GM18502 (cell line): ENCODE measurements around the gene HIBADH.
"Not testable (repeated sequence)": the region's sequence is repeated elsewhere in the genome, so short reads cannot be mapped to it uniquely, and the experiment has no call there.

Source experiments
- ATAC-seq: cut with Tn5 transposase; IDR thresholded peaks from one replicate; pipeline ENCODE4 v1.9.1; 2021; ENCODE audit warnings: mild to moderate bottlenecking; ENCODE audit not compliant: unreplicated experiment, poor library complexity

HIBADH gene

GRCh38 chr7:27639851-27640250 is 22.8 kb downstream of the HIBADH start:
- ATAC-seq, result no peak

DNA sequence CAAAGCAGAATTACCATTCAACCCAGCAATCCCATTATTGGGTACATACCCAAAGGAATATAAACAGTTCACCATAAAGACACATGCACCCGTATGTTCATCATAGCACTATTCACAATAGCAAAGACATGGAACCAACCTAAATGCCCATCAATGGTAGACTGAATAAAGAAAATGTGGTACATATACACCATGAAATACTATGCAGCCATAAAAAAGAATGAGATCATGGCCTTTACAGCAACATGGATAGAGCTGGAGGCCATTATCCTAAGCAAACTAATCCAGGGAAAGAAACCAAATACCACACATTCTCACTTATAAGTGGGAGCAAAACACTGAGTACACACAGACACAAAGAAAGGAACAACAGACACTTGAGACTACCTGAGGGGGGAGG is 23.6 kb downstream of the HIBADH start:
- not testable (repeated sequence) for ATAC-seq

GRCh38 chr7:27636326-27637006 is 26.2 kb downstream of the HIBADH start:
- ATAC-seq, result no peak

DNA sequence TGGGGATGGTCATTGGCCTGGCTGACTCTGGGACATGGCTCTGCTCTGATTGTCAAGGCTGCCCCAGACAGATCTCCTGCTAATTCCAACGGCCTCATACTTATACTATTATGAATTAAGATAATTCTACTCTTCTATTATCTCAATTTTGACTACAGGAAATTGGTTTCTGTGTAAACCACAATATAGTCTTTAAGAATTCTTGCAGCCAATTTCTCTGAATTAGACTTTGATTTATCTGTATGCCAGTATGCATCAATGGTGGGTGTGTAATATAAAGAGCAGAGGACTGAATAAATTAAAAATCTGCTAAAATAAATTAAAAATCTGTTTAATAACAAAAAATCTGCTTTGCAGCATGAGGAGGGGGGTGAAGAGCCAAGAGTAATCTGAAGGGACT is 27.0 kb downstream of the HIBADH start:
- ATAC-seq, result no peak

DNA sequence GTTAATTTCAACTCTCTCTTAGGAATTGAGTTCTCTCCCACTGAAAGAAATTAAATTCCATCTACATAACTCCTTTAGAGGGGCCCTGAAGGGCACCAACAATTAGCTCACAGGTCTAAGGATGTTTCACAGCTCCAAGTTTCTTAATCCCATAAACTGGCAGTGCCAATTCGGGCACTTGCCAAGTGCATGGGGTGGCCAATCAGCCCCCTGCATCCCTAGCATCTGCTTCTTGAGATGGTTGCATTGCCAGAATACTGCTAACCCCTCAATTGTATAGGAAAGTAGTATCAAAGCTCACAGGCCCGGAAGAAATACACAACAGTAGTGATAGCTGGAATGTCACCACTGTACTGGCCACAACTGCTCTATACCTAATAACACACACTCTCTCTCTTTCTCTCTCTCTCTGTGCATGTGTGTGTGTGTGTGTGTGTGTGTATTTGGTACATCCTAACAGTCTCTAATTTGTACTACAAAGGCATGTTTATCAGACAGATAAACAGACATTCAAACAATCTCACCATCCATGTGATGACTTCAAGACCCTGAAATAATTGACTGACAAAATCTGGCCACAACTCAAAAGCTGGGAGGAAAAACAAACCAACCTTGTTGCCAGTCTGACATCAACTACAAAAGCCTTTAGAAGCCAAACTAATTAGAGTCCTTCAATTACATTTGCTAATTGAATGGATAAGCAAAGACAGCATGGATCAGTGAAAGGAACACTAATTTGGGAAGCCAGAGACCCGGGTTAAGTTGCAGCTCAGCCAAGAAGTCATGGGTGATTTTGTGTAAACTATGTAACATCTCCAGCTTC is 27.8 kb downstream of the HIBADH start:
- no peak for ATAC-seq

GRCh38 chr7:27633062-27633461 is 29.6 kb downstream of the HIBADH start:
- ATAC-seq, result no peak

DNA sequence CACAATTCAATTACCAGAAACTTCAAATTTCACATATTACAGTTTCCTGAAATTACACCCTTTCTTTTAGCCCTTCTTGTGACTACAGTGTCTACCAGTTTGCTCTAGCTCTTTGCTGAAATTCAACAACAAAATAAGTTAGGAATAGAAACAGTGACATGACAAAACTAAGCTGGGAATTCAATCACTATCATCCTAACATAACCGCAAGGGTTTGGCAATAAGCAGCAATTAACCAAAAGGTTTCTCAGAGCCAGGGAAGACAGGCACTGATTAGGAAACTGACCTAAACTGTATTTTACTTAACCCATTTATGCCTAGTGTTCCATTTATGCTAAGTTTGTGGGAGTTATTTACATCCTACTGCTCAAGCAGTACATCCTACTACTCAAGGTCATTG is 31.3 kb downstream of the HIBADH start:
- no peak for ATAC-seq

DNA sequence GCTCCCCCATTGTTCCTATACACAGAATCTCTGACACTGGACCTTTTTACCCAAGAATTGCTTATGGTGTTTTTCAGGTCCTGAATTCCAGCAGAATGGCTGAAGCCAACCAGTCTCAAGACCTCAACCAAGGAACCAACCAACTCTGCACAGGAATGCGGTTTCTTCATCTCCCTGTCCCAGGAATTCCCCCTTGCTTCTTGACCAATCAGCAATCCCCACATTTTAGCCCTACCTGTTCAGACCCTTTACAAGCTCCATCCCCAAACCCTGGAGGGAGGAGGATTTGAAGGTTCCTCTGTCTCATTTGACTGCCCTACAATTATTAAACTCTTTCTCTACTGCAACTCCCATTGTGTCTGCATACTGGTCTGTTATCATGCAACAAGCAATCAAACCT is 35.5 kb downstream of the HIBADH start:
- no peak for ATAC-seq

- no peak for ATAC-seq
Measured at GRCh38 chr7:27619492-27619891, 43.2 kb downstream of the HIBADH start.

DNA sequence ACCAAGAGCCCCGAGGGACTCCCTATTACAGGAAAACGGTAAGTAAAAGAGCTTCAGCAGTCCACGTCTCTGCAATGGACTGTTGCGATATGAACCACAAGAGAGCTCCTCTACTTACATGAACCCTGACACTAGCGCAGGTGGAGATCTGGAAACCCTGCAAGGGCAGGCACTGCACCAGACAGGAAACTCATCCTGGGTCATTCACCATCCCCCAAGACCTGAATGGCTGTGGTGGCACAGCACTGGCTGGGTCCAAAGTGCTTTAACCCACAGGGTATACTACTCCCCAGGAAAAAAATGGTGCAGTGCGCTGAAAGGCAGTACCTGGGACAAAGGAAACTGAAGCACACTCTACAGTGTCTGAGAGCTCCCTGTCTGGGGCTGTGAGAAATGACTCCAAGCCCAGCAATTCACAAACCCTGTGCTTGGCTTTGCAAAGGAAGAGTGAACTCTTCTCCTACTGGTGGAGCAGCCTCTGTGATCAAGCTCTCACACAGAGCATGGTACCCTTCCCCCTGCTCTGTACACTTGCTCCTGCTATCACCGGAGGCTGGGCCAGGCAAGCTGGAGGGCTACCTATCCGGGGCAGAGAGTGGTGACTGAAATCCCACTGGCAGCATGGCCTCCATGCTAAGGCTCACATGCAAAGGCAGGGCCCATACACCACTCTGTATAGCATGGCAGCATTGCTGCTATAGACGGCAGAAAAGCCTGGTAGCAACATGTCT is 44.9 kb downstream of the HIBADH start:
- ATAC-seq, result no peak

GRCh38 chr7:27616914-27617548 is 45.7 kb downstream of the HIBADH start:
- ATAC-seq, result no peak

DNA sequence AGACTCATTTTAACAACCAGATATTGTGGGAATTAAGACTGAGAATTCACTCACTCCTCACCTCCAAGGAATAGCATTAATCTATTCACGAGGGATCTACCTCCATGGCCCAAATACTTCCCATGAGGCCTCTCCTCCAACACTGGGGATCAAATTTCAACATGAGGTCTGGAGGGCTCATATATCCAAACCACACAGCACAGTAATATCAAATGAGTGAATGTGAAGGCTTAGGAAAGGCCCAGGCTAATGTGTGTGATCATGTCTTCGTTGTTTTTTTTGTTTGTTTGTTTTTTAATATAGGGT is 46.5 kb downstream of the HIBADH start:
- no peak for ATAC-seq

- no peak for ATAC-seq
Measured at GRCh38 chr7:27615420-27616185, 47.1 kb downstream of the HIBADH start.

- ATAC-seq, result no peak
Measured at GRCh38 chr7:27614095-27614494, 48.6 kb downstream of the HIBADH start.

DNA sequence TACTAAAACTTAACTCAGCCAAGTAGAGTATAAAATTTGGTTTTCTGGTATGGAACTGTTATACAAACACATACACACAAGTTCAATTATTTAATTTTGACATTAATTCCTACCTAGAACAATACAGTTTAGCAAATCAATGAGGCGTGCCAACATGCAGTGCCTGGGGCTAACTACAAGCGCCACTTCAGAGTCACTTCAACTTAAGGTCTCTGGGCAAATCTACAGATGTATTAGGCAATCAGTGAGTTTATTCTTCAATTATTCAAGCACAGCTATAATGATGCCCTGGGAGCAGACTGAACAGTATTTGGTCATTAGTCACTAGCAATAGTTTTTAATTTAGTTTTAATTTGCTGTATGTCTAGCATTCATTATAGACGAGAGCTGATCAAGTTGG is 51.6 kb downstream of the HIBADH start:
- ATAC-seq, result no peak

GRCh38 chr7:27608776-27609495 is 53.7 kb downstream of the HIBADH start:
- no peak for ATAC-seq

DNA sequence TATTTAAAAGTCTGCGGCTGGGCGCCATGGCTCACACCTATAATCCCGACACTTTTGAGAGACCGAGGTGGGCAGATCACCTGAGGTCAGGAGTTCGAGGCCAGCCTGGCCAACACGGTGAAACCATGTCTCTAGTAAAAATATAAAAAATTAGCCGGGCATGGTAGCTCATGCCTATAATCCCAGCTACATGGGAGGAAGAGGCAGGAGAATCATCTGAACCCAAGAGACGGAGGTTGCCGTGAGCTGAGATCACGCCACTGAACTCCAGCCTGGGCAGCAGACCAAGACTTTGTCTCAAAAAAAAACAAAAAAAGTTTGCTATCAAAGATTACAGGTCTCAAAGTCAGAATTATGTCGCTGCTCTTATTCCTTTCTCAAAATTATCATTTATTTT is 55.5 kb downstream of the HIBADH start:
- no peak for ATAC-seq

DNA sequence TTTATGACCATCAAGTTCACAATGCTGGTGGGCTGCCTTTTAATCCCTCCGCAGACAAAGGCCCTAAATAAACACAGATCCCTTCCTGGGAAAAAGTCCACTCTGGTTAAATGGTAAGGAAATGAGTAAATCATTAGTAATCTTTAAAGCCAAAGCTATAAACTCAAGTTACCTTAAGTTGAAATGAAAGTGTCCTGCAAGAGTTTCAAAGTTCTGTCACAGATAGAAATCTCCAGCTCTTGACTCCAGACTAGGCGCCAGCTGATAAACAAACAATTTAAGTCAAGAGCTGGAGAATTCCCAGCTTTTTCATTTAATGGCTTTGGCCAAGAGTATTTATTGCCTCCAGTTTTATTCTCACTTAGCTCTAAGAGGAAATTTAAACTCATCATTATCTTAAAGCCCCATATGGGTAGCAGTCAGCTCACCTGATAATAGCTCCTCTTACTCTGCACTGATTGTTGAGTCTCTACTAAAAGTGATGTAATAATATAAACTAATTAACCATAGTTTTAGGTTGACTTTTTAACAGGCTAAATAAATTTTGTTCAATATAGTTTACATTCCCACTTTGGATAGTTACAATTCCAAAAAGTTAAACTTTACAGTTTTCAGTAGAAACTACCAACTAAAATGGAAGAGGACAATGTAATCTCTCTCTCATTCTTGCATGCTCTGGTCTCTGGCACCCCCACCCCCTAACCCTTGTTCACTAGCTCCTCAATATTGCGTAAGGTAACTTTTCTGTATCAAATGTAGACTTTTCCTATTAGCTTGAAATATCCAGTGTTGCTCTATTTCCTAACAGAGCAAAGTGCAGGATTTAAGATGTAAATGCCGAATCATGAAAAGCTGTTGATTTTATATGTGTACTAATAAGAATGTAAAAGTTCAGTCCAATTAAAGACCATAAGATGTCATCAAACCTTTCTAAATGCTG is 56.1 kb downstream of the HIBADH start:
- no peak for ATAC-seq
